ENCODE results near the gene USP32. TPM values are rescaled to one million over a fixed set of nuclear protein-coding genes. Genes with fewer than 3 reads are reported as not detected.

Gene USP32
- total RNA-seq, 1 donor from 2014 or later: 59.6 TPM

DNA sequence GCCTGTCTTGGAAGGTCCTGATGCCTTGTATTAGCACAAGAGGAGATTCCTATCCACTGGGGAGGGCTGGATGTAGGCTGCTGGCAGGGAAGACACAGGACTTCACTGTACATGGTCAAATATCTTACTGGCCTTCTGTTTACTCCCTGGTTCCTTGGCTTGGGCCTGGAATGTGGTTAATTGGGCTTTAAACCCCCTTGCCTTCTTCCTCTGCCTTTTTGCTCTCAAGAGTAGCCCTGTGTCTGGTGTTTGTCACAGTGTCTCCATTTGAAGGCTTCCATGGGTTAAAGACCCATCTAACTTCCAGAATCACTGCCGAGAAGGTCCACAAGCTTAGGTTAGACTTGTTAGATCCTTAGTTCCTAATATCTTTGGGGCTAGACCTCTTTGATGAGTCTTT lies 23.2 kb upstream of the USP32 start:
- Mint-ChIP-seq H3K36me3 (ENCODE audit: unreplicated experiment) (no peaks in the 10 kb centered on the region), H3K9me3 (ENCODE audit: unreplicated experiment) (no peaks in the 10 kb centered on the region), H3K27ac (ENCODE audit: unreplicated experiment) (no peak overlapping the region), H3K4me3 (ENCODE audit: unreplicated experiment) (no peak overlapping the region), H3K4me1 (ENCODE audit: low read depth, unreplicated experiment) (no peaks in the 10 kb centered on the region), H3K27me3 (ENCODE audit: unreplicated experiment) (peaks cover 3% of the 10 kb centered on the region)
- TF ChIP-seq, protein P1, sequence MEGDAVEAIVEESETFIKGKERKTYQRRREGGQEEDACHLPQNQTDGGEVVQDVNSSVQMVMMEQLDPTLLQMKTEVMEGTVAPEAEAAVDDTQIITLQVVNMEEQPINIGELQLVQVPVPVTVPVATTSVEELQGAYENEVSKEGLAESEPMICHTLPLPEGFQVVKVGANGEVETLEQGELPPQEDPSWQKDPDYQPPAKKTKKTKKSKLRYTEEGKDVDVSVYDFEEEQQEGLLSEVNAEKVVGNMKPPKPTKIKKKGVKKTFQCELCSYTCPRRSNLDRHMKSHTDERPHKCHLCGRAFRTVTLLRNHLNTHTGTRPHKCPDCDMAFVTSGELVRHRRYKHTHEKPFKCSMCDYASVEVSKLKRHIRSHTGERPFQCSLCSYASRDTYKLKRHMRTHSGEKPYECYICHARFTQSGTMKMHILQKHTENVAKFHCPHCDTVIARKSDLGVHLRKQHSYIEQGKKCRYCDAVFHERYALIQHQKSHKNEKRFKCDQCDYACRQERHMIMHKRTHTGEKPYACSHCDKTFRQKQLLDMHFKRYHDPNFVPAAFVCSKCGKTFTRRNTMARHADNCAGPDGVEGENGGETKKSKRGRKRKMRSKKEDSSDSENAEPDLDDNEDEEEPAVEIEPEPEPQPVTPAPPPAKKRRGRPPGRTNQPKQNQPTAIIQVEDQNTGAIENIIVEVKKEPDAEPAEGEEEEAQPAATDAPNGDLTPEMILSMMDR (IDR thresholded peaks at IDR 0.05; ENCODE audit: partially characterized antibody, unreplicated experiment): no peak
- no peak for DNase-seq

GRCh38 chr17:60412701-60413100 lies 20.8 kb upstream of the USP32 start:
- Mint-ChIP-seq H3K9me3 (ENCODE audit: unreplicated experiment) (no peaks in the 10 kb centered on the region), H3K4me1 (ENCODE audit: low read depth, unreplicated experiment) (no peaks in the 10 kb centered on the region), H3K36me3 (ENCODE audit: unreplicated experiment) (no peaks in the 10 kb centered on the region), H3K27me3 (ENCODE audit: unreplicated experiment) (no peaks in the 10 kb centered on the region), H3K27ac (ENCODE audit: unreplicated experiment) (no peak overlapping the region), H3K4me3 (ENCODE audit: unreplicated experiment) (no peak overlapping the region)
- DNase-seq: no peak
- TF ChIP-seq, protein P1 (IDR thresholded peaks at IDR 0.05; ENCODE audit: partially characterized antibody, unreplicated experiment): no peak

DNA sequence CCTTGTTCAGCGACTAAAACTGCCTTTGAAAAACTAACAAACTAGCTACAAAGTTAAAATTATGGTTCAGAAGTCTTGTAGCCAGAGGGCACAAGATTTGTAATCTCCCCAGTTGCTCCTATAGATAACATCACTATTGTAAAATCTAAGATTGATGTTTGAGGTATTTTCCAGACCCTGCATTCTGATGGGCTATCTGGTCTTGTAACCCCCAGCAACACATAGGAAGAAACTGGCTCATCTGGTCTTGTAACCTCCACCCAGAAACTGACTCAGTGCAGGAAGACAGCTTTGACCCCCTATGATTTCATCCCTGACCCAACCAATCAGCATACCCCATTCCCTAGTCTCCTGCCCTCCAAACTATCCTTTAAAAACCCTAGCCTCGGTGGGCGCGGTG lies 18.1 kb upstream of the USP32 start:
- H3K27ac Mint-ChIP-seq (ENCODE audit: unreplicated experiment): no peak overlapping the region
- H3K9me3 Mint-ChIP-seq (ENCODE audit: unreplicated experiment): peaks cover 3% of the 10 kb centered on the region
- no peak for DNase-seq
- no peaks in the 10 kb centered on the region for H3K27me3 Mint-ChIP-seq (ENCODE audit: unreplicated experiment)
- no peaks in the 10 kb centered on the region for H3K4me1 Mint-ChIP-seq (ENCODE audit: low read depth, unreplicated experiment)
- TF ChIP-seq, protein P1 (IDR thresholded peaks at IDR 0.05; ENCODE audit: partially characterized antibody, unreplicated experiment): no peak
- H3K36me3 Mint-ChIP-seq (ENCODE audit: unreplicated experiment): peaks cover 5% of the 10 kb centered on the region
- H3K4me3 Mint-ChIP-seq (ENCODE audit: unreplicated experiment): no peak overlapping the region

- Mint-ChIP-seq H3K36me3 (ENCODE audit: unreplicated experiment) (peaks cover 5% of the 10 kb centered on the region), H3K27ac (ENCODE audit: unreplicated experiment) (no peak overlapping the region)
- TF ChIP-seq, protein P1 (IDR thresholded peaks at IDR 0.05; ENCODE audit: partially characterized antibody, unreplicated experiment): no peak
These were observed 15.0 kb upstream of the USP32 start for GRCh38 chr17:60406887-60407286.

DNA sequence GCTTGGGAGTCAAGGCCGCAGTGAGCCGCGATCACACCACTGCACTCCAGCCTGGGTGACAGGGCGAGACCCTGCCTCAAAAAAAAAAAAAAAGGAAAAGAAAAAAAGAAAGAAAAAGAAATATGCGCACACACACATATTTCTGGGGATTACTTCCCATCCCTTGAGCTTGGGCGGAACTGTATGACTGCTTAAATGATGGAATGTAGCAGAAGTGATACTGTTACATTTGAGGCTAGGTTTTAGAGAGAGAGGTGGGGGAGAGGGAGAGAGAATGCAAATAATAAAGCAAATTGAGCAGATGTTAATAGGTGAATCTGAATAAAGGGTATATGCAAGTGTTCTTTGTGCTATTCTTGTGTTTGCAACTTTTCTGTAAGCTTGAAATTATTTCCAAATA lies 12.0 kb upstream of the USP32 start:
- TF ChIP-seq, protein P1 (IDR thresholded peaks at IDR 0.05; ENCODE audit: partially characterized antibody, unreplicated experiment): no peak
- no peak for DNase-seq
- Mint-ChIP-seq H3K36me3 (ENCODE audit: unreplicated experiment) (peaks cover 5% of the 10 kb centered on the region), H3K27me3 (ENCODE audit: unreplicated experiment) (peaks cover 2% of the 10 kb centered on the region), H3K27ac (ENCODE audit: unreplicated experiment) (no peak overlapping the region), H3K4me1 (ENCODE audit: low read depth, unreplicated experiment) (no peaks in the 10 kb centered on the region), H3K9me3 (ENCODE audit: unreplicated experiment) (peaks cover 3% of the 10 kb centered on the region), H3K4me3 (ENCODE audit: unreplicated experiment) (no peak overlapping the region)

More at GRCh38 chr17:60406887-60407286, 15.0 kb upstream of the USP32 start:
- Mint-ChIP-seq H3K4me3 (ENCODE audit: unreplicated experiment) (no peak overlapping the region), H3K9me3 (ENCODE audit: unreplicated experiment) (peaks cover 3% of the 10 kb centered on the region), H3K4me1 (ENCODE audit: low read depth, unreplicated experiment) (no peaks in the 10 kb centered on the region), H3K27me3 (ENCODE audit: unreplicated experiment) (peaks cover 2% of the 10 kb centered on the region)
- no peak for DNase-seq
